GM12801 (cell line): ENCODE results near the gene MLLT10.

Experiments
- TF ChIP-seq, protein P1 (sequence below): IDR thresholded peaks from one replicate; pipeline ENCODE4 v1.5.1; 2011; ENCODE audit warnings: control low read depth; ENCODE audit not compliant: insufficient read length; ENCODE audit errors: extremely low read depth

Gene MLLT10

GRCh38 chr10:21492421-21492820 is 41.6 kb upstream of the MLLT10 start:
- TF ChIP-seq, protein P1, sequence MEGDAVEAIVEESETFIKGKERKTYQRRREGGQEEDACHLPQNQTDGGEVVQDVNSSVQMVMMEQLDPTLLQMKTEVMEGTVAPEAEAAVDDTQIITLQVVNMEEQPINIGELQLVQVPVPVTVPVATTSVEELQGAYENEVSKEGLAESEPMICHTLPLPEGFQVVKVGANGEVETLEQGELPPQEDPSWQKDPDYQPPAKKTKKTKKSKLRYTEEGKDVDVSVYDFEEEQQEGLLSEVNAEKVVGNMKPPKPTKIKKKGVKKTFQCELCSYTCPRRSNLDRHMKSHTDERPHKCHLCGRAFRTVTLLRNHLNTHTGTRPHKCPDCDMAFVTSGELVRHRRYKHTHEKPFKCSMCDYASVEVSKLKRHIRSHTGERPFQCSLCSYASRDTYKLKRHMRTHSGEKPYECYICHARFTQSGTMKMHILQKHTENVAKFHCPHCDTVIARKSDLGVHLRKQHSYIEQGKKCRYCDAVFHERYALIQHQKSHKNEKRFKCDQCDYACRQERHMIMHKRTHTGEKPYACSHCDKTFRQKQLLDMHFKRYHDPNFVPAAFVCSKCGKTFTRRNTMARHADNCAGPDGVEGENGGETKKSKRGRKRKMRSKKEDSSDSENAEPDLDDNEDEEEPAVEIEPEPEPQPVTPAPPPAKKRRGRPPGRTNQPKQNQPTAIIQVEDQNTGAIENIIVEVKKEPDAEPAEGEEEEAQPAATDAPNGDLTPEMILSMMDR = no peak

- TF ChIP-seq, protein P1 = no peak
Observed at GRCh38 chr10:21493784-21494183, 40.2 kb upstream of the MLLT10 start.

DNA sequence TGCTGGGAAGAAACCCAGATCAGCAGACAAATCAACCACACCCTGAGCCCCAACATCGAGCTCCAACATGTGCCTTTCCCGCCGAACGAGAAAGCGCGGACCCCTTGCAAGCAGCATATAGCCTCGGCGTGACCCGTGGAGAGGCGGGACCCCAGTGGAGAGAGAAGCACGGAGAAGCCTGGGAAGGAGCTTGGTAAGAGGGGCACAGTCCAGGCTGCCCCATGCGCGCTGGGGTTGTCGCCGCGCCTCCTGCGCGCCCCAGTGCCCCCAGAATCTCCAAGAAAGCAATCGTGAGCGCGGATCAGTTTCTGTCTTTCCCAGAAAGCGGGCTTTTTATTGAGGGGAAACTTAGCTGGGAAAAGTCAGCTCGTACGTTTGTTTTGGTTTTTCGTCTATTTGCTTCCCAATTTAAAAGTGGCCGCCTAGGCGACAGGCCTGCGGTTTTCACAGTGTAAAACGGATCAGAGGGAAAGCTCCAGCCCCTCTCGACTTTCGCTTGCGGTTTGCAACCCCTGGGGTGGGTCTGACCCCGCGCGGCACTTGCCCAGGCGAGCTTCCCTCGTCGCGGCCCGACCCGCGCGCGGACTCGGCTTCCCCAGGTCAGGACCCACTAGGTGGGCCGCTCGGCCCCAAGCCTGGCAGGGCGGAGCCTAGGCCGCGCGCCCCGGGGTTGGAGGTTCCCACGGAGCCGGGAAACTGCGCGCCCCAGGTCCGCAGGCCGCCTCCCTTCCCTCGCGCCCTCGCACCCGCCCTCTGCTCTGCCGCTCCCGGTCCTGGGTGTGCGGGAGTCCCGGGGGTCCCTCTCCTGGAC is 39.6 kb upstream of the MLLT10 start:
- TF ChIP-seq, protein P1 = no peak

- TF ChIP-seq, protein P1 = no peak
Observed at GRCh38 chr10:21495002-21495751, 38.9 kb upstream of the MLLT10 start.

DNA sequence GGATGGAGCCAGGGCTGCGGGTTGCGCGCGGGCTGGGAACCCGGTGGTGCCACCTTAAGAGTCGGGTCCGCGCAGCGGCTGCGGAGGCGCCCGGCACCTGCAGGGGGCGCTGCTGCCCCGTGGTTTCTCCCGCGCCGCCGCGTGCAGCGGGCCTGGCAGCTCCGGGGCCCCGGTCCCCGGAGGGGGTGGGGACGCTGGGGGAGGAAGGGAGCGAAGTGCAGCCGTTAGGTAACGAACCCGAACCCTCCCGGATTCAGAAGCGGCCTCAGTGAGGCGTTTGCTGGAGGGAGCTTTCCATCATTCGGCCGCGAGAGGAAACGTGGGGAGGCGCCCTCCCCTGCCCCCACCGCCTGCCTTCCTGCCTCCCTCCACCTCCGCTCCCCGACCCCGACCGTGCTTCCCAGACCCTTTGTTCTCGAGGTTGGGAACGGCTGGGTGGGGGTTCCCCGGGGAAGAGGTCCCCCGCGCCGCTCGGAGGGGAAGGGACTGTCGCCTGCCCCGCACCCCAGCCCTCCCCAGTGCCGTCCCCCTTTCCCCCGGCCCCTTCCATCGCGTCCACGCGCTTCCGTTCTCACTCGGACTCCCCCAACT is 38.2 kb upstream of the MLLT10 start:
- TF ChIP-seq, protein P1 = no peak

- TF ChIP-seq, protein P1 = no peak
Observed at GRCh38 chr10:21496343-21497176, 37.5 kb upstream of the MLLT10 start.
